Measurements from ENCODE around the gene KLF6. TPM values are rescaled to one million over a fixed set of nuclear protein-coding genes. Genes with fewer than 3 reads are reported as not detected.

The KLF6 gene
- total RNA-seq, 1 donor: 47.8 TPM

DNA sequence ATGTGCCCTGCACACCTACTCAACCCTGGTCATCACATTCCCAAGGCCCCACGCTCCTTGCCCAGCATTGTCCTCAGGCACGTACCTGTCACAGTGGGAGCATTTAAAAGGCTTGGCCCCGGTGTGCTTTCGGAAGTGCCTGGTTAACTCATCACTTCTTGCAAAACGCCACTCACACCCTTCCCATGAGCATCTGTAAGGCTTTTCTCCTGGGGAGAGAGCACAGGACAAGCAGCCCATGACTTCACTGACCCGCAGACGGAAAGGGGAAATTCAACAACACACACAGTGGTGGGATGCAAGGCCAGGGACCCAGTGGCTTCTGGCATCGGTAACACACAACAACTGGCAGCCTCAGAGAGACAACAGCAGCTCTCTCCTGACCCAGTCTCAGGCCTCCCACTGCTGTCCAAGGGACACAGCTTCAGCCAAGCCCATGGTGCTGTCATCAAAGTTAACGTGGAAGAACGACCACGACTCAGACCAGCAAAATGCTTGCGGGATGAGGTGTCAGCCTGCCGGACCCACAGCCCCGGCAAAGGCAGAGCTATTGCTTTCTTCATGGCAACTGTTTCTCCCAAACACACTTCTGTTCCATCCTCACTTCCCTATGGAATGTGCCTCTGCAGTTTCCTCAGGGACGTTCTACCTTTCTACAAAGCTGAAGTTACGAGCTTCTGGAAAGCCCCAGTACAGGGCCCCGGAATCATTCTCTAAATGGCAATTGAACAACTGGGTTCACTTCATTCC is 4.8 kb downstream of the KLF6 start:
- H3K4me3 ChIP-seq (ENCODE audit: low read depth, low read length): peak overlapping the region; percentile 96
- DNase-seq (ENCODE audit: low read depth): peak; percentile 62
- TF ChIP-seq, protein P1, sequence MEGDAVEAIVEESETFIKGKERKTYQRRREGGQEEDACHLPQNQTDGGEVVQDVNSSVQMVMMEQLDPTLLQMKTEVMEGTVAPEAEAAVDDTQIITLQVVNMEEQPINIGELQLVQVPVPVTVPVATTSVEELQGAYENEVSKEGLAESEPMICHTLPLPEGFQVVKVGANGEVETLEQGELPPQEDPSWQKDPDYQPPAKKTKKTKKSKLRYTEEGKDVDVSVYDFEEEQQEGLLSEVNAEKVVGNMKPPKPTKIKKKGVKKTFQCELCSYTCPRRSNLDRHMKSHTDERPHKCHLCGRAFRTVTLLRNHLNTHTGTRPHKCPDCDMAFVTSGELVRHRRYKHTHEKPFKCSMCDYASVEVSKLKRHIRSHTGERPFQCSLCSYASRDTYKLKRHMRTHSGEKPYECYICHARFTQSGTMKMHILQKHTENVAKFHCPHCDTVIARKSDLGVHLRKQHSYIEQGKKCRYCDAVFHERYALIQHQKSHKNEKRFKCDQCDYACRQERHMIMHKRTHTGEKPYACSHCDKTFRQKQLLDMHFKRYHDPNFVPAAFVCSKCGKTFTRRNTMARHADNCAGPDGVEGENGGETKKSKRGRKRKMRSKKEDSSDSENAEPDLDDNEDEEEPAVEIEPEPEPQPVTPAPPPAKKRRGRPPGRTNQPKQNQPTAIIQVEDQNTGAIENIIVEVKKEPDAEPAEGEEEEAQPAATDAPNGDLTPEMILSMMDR (IDR thresholded peaks at IDR 0.05; ENCODE audit: insufficient read depth, low read length): no peak

GRCh38 chr10:3779158-3779741 is 5.8 kb downstream of the KLF6 start:
- DNase-seq (ENCODE audit: low read depth): peak; percentile 51
- peak overlapping the region; percentile 96 for H3K4me3 ChIP-seq (ENCODE audit: low read depth, low read length)
- TF ChIP-seq, protein P1 (IDR thresholded peaks at IDR 0.05; ENCODE audit: insufficient read depth, low read length): no peak

DNA sequence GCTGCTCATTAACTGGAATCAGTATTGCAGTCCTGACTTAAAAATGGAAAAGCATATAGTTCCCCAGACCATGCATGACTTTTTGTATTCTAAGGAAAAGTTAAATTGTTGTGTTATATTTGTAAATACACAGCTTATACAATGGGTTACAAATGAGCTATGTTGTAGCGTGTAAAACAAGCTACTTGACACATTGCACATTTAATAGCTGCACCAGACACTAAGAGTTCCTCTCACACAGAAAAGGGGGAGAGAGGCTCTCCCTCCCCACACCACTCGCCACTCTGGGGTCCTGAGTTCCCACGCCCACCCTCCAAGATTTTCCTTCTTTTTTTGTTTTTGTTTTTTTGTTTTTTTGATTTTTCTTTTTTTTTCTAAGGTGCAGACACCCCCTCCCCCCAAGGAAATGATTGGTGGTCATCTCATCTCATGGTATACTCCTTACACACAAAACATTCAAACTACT is 6.3 kb downstream of the KLF6 start:
- TF ChIP-seq, protein P1 (IDR thresholded peaks at IDR 0.05; ENCODE audit: insufficient read depth, low read length): no peak
- no peak for DNase-seq (ENCODE audit: low read depth)
- peak overlapping the region; percentile 96 for H3K4me3 ChIP-seq (ENCODE audit: low read depth, low read length)

- TF ChIP-seq, protein P1 (IDR thresholded peaks at IDR 0.05; ENCODE audit: insufficient read depth, low read length): no peak
- DNase-seq (ENCODE audit: low read depth): peak; percentile 34
- peak overlapping the region; percentile 96 for H3K4me3 ChIP-seq (ENCODE audit: low read depth, low read length)
Measured at GRCh38 chr10:3777981-3778691, 6.9 kb downstream of the KLF6 start.

- DNase-seq (ENCODE audit: low read depth): peak; percentile 98
- TF ChIP-seq, protein P1 (IDR thresholded peaks at IDR 0.05; ENCODE audit: insufficient read depth, low read length): no peak
- H3K4me3 ChIP-seq (ENCODE audit: low read depth, low read length): no peak overlapping the region
Measured at GRCh38 chr10:3776796-3777571, 8.0 kb downstream of the KLF6 start.
